Measurements from ENCODE around the gene MAN1A1. TPM values are rescaled to one million over a fixed set of nuclear protein-coding genes. Genes with fewer than 3 reads are reported as not detected.

Gene MAN1A1
- total and polyA plus RNA-seq, 2 of the 4 experiments (the other 2 are of a cell fraction) = 5.9 to 6.4 TPM

- no peaks in the 10 kb centered on the region for H3K27me3 ChIP-seq (ENCODE audit: control insufficient read depth, insufficient read depth, low read length)
- dilution Hi-C loops (cut with HindIII; ENCODE audit: low sequenced_read_pairs, unreplicated experiment) = no loop called here
- H3K9me1 ChIP-seq (ENCODE audit: insufficient read depth, low read length) = no peaks in the 10 kb centered on the region; the same call in 1 of the 2 replicates
- no peak overlapping the region for H3K4me2 ChIP-seq (ENCODE audit: low read depth, low read length)
- H3K18ac ChIP-seq (ENCODE audit: low read depth, low read length) = no peak overlapping the region
- no peak overlapping the region for H3K23ac ChIP-seq (ENCODE audit: low read depth, low read length)
- in situ Hi-C loops (cut with MboI; ENCODE audit: low sequenced_read_pairs) = no loop called here
- no peak overlapping the region for H3K4ac ChIP-seq (ENCODE audit: low read depth, low read length)
- no peak overlapping the region for H3K14ac ChIP-seq (replicated peaks; ENCODE audit: low read depth, low read length)
- H3K56ac ChIP-seq (ENCODE audit: extremely low read depth, insufficient read depth, low read length) = no peak overlapping the region
- H4K91ac ChIP-seq (ENCODE audit: insufficient read depth, low read depth, low read length) = no peak overlapping the region
- no peak overlapping the region for H2AK9ac ChIP-seq (replicated peaks; ENCODE audit: low read depth, low read length, poor library complexity)
- no CpG with 5 or more reads among the region's 2 CpGs for WGBS, 2 experiments (ENCODE audit: extremely low coverage in 2 of 2, insufficient read length in 1 of 2)
- no peak overlapping the region for H3K4me3 ChIP-seq (ENCODE audit: insufficient read depth, low read depth, low read length)
- DNase-seq (no peak), ATAC-seq (ENCODE audit: low read depth) (no peak)
- H3K9me3 ChIP-seq (ENCODE audit: control insufficient read depth, insufficient read depth, low read length) = no peaks in the 10 kb centered on the region
- CTCF ChIA-PET = no interaction called here
- no peak overlapping the region for H2AFZ ChIP-seq (replicated peaks; ENCODE audit: low read length, poor library complexity)
- intact Hi-C loops (cut with micrococcal nuclease) = no loop called here
- H2AK5ac ChIP-seq (ENCODE audit: low read depth, low read length) = no peak overlapping the region
- BruUV-seq (replicated peaks) = no TSS peak
- peaks cover 5% of the 10 kb centered on the region; the same call in 1 of the 2 replicates for H3K4me1 ChIP-seq (ENCODE audit: control insufficient read depth, insufficient read depth, low read length)
- H2BK20ac ChIP-seq (ENCODE audit: low read depth, low read length) = no peak overlapping the region
- H4K5ac ChIP-seq (ENCODE audit: low read depth, low read length) = no peak overlapping the region
- no peak overlapping the region for H3K27ac ChIP-seq (ENCODE audit: insufficient read depth, low read length)
- H2BK120ac ChIP-seq (ENCODE audit: low read depth, low read length) = no peak overlapping the region
- H4K20me1 ChIP-seq (ENCODE audit: insufficient read depth, low read length) = no peaks in the 10 kb centered on the region
- H2BK15ac ChIP-seq (ENCODE audit: low read depth, low read length) = no peak overlapping the region
- H3K9ac ChIP-seq (ENCODE audit: low read depth, low read length) = no peak overlapping the region
- TF ChIP-seq ELK1 (IDR thresholded peaks at IDR 0.05; ENCODE audit: borderline replicate concordance, low read depth, low read length) (no peak), MXI1 (IDR thresholded peaks at IDR 0.05; ENCODE audit: borderline replicate concordance, low read depth, low read length) (no peak), POLR2A (IDR thresholded peaks at IDR 0.05; ENCODE audit: low read depth, low read length) (no peak)
- no peak overlapping the region for H4K8ac ChIP-seq (ENCODE audit: low read depth in 2 of 2, low read length in 2 of 2)
- POLR2A ChIA-PET (ENCODE audit: unreplicated experiment) = no interaction called here
- no peak overlapping the region for H2BK5ac ChIP-seq (ENCODE audit: low read depth, low read length, poor library complexity, severe bottlenecking)
- H3K36me3 ChIP-seq (ENCODE audit: control insufficient read depth, insufficient read depth, low read length) = peaks cover 3% of the 10 kb centered on the region; the same call in 1 of the 2 replicates
- H3K79me1 ChIP-seq (ENCODE audit: low read depth in 1 of 2, low read length in 2 of 2) = peaks cover 0 to 4% of the 10 kb centered on the region in 2 experiments; a peak in 1 of 4 replicates
Measured at GRCh38 chr6:119327810-119328209, 21.8 kb downstream of the MAN1A1 start.
